SJCRH30 (cell line): Measurements from ENCODE around the gene APBB2. TPM values are rescaled to one million over a fixed set of nuclear protein-coding genes. Genes with fewer than 3 reads are reported as not detected.
"Not testable (repeated sequence)": the region's sequence is repeated elsewhere in the genome, so short reads cannot be mapped to it uniquely, and the experiment has no call there.

Source experiments
- DNase-seq, 2 experiments: peaks; one replicate each; pipeline ENCODE4 v3.0.0-alpha.2; 2015 to 2020
- H3K27ac ChIP-seq: fragments of 250-450 bp; sonication (Bioruptor Pico); 2 replicates; pipeline ENCODE4 v1.5.1; 2020; ENCODE audit warnings: mild to moderate bottlenecking, moderate library complexity
- H3K27me3 ChIP-seq: fragments of 250-450 bp; sonication (Bioruptor Pico); 2 replicates; pipeline ENCODE4 v1.5.1; 2020; ENCODE audit warnings: mild to moderate bottlenecking, moderate library complexity
- H3K36me3 ChIP-seq: fragments of 250-450 bp; sonication (Bioruptor Pico); 2 replicates; pipeline ENCODE4 v1.5.1; 2020; ENCODE audit warnings: mild to moderate bottlenecking, moderate library complexity
- H3K4me1 ChIP-seq: fragments of 250-450 bp; sonication (Bioruptor Pico); 2 replicates; pipeline ENCODE4 v1.5.1; 2020; ENCODE audit warnings: mild to moderate bottlenecking, moderate library complexity
- H3K4me3 ChIP-seq: fragments of 250-450 bp; sonication (Bioruptor Pico); 2 replicates; pipeline ENCODE4 v1.5.1; 2020; ENCODE audit warnings: mild to moderate bottlenecking, moderate library complexity
- H3K9me3 ChIP-seq: fragments of 250-450 bp; sonication (Bioruptor Pico); replicated peaks from 2 replicates; pipeline ENCODE4 v1.5.1; 2020; ENCODE audit warnings: mild to moderate bottlenecking, moderate library complexity
- total RNA-seq: library from RNA; depleted of rRNA; stranded (reverse); fragments of >200 nt; shearing (Covaris generic); gene quantifications from 2 replicates; pipeline ENCODE4 v1.2.3, GENCODE V29; 2014

APBB2 gene
- total RNA-seq, 1 experiment from 2014 or later = 89.7 TPM

DNA sequence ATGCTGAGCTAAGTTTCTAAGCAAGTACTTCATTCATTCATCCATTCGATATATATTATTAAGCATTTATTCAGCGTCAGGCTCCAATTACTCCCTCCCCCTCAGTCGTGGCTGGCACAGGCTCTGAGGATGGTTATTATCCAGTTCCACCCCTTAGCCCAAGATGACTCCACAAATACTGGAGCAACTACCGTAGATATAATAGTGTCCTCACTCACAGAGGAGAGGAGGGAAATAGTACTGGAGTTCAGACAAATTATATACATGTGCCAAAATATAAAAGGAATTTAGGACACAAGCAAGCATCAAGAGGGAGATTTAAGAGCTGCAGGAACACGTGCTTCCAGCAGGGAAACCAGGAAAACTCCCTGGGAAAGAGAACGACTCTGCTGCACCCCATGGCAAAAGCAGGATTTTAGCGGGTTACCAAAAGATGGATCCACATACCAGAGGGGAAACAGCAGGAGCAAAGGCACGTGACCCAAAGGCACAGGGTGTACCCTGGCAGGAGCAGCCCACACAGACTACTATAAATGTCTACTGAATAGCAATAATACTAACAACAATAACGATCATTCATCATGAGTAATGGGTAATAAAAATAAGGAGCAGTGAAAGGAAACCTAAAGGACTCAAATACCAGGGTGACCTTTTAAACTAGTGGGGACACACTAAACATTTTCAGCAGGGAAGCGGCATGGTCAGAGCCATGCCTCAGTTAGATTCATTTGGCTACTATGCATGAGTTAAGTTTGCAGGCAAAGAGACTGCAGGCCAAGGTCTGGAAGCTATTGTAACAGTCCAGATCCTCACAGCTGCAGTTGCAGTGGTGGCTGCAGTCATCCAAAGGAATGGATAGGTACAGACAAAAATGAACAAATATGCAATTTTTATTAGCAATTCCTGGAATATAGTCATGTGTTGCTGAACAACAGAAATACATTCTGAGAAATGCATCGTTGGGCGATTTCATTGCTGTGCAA lies 153.7 kb downstream of the APBB2 start:
- Histone ChIP-seq H3K27ac (no peak overlapping the region), H3K9me3 (0 out of 2 replicates have a peak, but pooled peaks cover 2% of the 10 kb centered on the region), H3K4me3 (no peak overlapping the region), H3K4me1 (no peaks in the 10 kb centered on the region; the same call in none of the 2 replicates), H3K27me3 (no peaks in the 10 kb centered on the region), H3K36me3 (peaks cover 13% of the 10 kb centered on the region; the same call in 1 of the 2 replicates)
- no peak for DNase-seq

DNA sequence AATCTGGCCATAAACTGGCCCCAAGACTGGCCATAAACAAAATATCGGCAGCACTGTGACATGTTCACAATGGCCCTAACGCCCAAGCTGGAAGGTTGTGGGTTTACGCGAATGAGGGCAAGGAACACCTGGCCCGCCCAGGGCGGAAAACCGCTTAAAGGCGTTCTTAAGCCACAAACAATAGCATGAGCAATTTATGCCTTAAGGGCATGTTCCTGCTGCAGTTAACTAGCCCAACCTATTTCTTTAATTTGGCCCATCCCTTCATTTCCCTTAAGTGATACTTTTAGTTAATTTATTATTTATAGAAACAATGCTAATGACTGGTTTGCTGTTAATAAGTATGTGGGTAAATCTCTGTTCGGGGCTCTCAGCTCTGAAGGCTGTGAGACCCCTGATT lies 154.9 kb downstream of the APBB2 start:
- not testable (repeated sequence) for H3K27me3 ChIP-seq

DNA sequence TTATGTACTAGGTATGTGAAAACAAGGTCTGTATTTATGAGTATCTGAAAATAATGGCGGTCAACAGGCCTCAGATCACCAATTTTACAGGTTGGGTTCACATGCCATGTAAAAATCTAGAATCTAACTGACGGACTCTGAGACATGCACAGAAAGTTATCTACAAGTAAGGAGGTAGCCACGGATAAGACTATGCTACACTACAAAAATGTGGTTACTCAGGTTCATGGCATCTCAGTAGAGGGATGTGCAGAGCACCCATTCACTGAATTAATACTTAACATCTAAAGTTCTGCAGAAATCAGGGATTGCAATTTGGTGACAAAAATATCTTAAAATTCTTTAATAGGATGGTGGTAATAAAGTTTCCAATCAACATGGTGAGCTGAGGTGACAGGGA lies 155.9 kb downstream of the APBB2 start:
- Histone ChIP-seq H3K36me3 (peaks cover 13% of the 10 kb centered on the region; the same call in 1 of the 2 replicates), H3K4me1 (no peaks in the 10 kb centered on the region; the same call in none of the 2 replicates), H3K27me3 (no peaks in the 10 kb centered on the region), H3K9me3 (0 out of 2 replicates have a peak, but pooled peaks cover 2% of the 10 kb centered on the region), H3K4me3 (no peak overlapping the region), H3K27ac (no peak overlapping the region)
- DNase-seq = no peak

More for the DNA sequence above, 154.9 kb downstream of the APBB2 start:
- H3K4me3 ChIP-seq, H3K9me3 ChIP-seq, DNase-seq, H3K4me1 ChIP-seq, H3K27ac ChIP-seq: not testable (repeated sequence)
- peaks cover 13% of the 10 kb centered on the region; the same call in 1 of the 2 replicates for H3K36me3 ChIP-seq

DNA sequence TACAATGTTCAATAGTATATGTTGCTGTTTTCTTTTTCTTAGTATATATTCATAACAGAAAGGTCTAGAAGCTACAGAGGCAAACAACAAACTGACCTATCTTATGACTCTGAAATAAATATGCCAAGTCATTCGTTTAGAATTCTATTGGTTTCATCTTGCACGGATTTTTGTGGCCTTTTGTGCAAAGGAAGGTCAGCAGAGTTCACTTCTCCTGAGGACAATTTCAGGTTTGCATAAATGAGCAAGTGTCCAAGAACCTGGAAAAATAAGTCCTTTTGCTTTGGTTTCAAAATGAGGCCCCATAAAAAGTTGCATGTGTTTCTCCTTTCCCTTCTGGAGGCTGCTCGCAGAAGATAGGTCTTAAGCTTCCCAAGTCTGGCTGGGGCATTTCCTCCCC lies 156.9 kb downstream of the APBB2 start:
- H3K36me3 ChIP-seq = peaks cover 13% of the 10 kb centered on the region; the same call in 1 of the 2 replicates
- 0 out of 2 replicates have a peak, but pooled peaks cover 2% of the 10 kb centered on the region for H3K9me3 ChIP-seq
- H3K27ac ChIP-seq = no peak overlapping the region
- H3K4me3 ChIP-seq = no peak overlapping the region
- no peak for DNase-seq
- H3K27me3 ChIP-seq = no peaks in the 10 kb centered on the region
- H3K4me1 ChIP-seq = no peaks in the 10 kb centered on the region; the same call in none of the 2 replicates

DNA sequence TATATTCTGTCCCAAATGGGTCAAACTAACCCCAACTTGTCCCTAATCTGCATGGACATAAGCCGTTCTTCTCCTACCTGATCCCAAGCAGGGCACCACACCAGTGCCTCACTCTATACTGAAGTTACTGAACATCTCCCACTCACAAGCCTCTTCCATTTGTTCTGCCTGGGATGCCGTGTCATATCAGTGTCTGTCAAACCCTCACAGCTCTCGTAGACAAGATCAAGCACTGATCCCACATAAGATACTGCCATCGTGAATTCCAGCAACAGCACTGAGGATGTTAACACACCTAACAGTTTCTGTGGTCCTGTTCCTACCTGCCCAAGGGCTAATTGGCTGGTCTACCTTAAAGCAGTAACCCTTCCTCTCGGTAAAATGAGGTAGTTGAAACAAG lies 162.1 kb downstream of the APBB2 start:
- Histone ChIP-seq H3K27ac (no peak overlapping the region), H3K4me1 (no peaks in the 10 kb centered on the region), H3K36me3 (peaks cover 5% of the 10 kb centered on the region; the same call in 1 of the 2 replicates), H3K4me3 (no peak overlapping the region), H3K9me3 (peaks cover 9% of the 10 kb centered on the region; the same call in 1 of the 2 replicates), H3K27me3 (no peaks in the 10 kb centered on the region)
- DNase-seq = no peak

DNA sequence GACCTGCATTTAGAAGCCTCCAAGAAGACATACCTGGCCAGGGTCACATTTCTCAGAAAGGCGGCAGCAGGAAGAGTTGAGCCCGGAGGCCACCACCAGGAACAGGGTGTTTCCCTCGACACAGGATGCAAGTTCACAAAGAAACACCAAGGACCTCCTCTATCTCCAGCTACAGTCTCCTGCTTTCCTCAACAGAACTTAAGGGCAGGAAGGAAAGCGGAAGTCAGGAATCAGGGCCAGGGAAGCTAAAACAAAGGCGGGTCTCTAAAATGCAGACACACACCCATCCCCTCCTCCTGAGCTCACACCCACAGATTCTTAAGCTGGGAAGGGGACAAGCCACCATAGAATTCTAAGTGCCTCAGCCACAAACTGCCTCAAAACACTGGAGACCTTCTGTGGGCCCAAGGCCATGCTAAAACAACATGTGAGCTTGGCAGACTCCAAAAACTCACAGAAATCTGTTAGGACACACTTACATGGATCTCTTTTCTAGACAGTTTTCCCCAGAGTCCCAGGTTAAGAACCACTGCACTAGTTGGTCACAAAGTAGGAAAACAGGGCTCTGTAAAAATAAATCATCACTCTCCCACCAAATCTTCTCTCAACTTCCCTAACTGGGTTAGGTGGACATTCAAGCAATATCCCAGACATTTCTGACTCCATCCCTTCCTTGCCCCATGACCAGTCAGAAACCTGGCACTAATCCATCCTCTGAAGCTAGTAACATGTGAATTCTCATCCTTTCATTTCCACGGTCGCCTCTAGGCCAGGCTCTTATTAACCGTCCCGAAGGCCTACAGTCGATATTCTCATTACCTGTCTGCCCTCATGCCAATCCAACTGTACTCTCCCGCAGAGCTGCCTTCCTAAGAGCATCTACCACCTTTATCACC lies 163.2 kb downstream of the APBB2 start:
- Histone ChIP-seq H3K27me3 (no peaks in the 10 kb centered on the region), H3K27ac (no peak overlapping the region), H3K4me1 (no peaks in the 10 kb centered on the region), H3K9me3 (peaks cover 7% of the 10 kb centered on the region; the same call in 1 of the 2 replicates), H3K36me3 (0 out of 2 replicates have a peak, but pooled peaks cover 4% of the 10 kb centered on the region), H3K4me3 (no peak overlapping the region)
- DNase-seq = no peak

DNA sequence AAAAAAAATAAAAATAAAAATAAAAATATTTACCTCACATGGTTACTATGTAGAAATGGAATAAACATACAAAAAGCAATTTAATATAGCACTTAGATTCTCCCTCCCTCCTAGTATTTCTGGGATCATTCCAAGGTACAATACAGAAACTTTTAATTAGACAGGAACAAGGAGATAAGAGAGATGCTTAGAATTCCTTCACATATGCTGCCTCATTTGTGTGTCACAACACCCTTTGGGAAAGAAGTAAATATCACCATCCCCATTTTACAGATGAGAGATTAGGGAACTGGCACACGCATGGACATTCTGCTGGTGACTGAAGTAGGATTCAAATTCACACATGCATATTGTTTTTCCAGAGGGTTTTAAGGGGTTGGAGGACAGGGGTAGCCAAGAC lies 164.2 kb downstream of the APBB2 start:
- no peak overlapping the region for H3K4me3 ChIP-seq

DNA sequence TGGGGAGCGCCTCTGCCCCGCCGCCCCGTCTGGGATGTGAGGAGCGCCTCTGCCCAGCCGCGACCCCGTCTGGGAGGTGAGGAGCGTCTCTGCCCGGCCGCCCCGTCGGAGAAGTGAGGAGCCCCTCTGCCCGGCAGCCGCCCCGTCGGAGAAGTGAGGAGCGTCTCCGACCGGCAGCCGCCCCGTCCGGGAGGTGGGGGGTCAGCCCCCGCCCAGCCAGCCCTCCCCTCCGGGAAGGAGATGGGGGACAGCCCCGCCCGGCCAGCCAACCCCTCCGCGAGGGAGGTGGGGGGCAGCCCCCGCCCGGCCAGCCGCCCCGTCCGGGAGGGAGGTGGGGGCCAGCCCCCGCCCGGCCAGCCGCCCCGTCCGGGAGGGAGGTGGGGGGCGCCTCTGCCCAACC lies 165.2 kb downstream of the APBB2 start:
- not testable (repeated sequence) for H3K36me3 ChIP-seq, H3K27me3 ChIP-seq, DNase-seq, H3K27ac ChIP-seq, H3K4me1 ChIP-seq, H3K4me3 ChIP-seq
- peaks cover 18% of the 10 kb centered on the region for H3K9me3 ChIP-seq

More for the DNA sequence above, 164.2 kb downstream of the APBB2 start:
- H3K36me3 ChIP-seq = 0 out of 2 replicates have a peak, but pooled peaks cover 4% of the 10 kb centered on the region
- no peak overlapping the region for H3K27ac ChIP-seq
- peaks cover 14% of the 10 kb centered on the region for H3K9me3 ChIP-seq
- no peak for DNase-seq
- no peaks in the 10 kb centered on the region for H3K27me3 ChIP-seq
- no peaks in the 10 kb centered on the region for H3K4me1 ChIP-seq

DNA sequence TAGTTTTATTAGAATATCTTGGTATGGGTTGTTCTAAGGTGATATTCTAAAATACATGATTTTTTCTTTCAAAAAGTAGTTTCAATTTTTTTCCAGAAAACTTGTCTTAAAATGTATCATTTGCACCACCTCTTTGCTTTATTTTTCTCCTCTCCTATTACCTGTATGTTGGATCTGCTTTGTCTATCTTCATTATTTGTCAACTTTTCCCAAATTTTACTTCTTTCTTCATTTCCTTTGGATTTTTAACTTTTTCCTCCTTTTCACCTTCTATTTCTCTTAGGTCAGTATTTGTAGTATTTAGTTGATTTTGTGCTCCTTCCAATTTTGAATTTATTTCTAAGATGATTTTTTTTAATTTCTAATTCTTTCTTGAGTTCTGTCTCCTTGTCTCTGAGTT lies 169.6 kb downstream of the APBB2 start:
- Histone ChIP-seq H3K27ac (no peak overlapping the region), H3K4me3 (no peak overlapping the region), H3K4me1 (no peaks in the 10 kb centered on the region), H3K9me3 (peaks cover 18% of the 10 kb centered on the region), H3K36me3 (0 out of 2 replicates have a peak, but pooled peaks cover 4% of the 10 kb centered on the region), H3K27me3 (no peaks in the 10 kb centered on the region)
- DNase-seq = no peak

DNA sequence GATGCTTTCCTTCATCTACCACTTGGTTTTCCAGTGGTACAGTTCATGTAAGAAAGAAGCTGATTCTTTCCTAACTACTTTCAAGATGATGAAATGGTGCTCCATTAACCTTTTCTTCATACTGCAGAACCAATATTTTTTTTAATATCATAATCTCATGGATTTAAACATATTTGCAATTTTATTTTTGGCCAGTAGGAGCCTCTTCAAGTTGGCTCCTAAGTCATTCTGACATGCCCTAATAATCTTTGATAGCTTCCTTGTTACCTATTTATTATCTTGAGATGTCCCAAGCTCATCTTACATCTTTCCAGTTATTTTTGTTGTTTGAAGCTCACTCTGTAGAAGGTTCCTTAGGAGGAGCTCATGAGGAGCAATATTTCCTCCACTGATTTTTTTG lies 170.2 kb downstream of the APBB2 start:
- Histone ChIP-seq H3K9me3 (peaks cover 18% of the 10 kb centered on the region), H3K27ac (no peak overlapping the region), H3K4me3 (no peak overlapping the region), H3K4me1 (no peaks in the 10 kb centered on the region), H3K27me3 (no peaks in the 10 kb centered on the region), H3K36me3 (0 out of 2 replicates have a peak, but pooled peaks cover 4% of the 10 kb centered on the region)
- DNase-seq = no peak

DNA sequence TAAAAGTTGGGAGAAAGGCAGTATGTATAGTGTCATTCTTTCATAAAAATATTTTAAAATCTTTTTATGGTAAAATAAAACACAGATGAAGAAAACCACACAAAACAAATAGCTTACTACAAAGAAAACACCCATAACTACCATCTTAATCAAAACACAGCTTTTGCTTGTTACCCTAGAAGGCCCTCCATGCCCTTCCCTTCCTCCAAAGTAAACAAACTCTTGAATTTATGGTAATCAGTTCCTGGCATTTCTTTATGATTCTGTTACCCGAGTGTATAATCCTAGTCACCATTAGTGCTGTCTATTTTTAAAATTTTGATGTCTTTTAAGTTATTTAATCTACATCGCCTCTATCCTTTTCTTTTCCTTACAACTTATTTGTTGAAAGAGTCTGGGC lies 170.9 kb downstream of the APBB2 start:
- no peak overlapping the region for H3K27ac ChIP-seq
- H3K36me3 ChIP-seq = 0 out of 2 replicates have a peak, but pooled peaks cover 4% of the 10 kb centered on the region
- peaks cover 18% of the 10 kb centered on the region for H3K9me3 ChIP-seq
- no peak overlapping the region for H3K4me3 ChIP-seq
- DNase-seq = no peak
- H3K27me3 ChIP-seq = no peaks in the 10 kb centered on the region
- H3K4me1 ChIP-seq = no peaks in the 10 kb centered on the region

DNA sequence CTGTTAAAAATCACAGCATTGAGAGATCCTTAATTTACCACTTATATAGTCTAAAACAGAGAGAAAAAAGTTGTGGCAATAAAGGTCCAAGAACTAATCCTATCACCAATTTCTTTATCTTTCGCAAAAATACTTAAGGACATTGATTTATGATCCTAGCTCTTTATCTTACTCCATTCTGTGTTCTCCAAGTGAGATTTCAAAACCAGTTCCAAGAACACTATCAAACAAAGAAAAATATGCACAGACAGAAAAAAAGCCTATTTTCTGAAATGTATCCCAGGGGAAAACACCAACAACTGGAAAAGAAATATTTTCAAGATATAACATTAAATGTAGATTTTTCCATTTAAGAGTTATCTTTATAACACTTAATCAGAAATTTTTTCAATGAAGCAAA lies 172.8 kb downstream of the APBB2 start:
- no peaks in the 10 kb centered on the region; the same call in 1 of the 2 replicates for H3K36me3 ChIP-seq
- no peak overlapping the region for H3K4me3 ChIP-seq

DNA sequence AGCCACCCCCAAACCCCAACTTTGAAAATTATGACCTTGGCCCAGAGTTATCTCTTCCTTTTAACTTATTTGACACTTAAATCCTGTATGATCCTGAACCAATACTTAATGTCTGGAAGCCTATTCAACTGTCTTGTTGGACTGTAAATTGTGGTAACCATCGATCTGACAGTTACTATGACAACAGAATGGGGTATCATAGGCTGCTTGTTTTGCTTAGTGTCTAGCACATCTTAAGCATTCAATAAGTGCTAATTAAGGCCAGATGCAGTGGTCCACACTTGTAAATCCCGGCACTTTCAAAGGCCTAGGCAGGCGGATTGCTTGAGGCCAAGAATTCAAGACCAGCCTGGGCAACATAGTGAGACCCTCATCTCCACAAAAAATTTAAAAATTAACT lies 175.0 kb downstream of the APBB2 start:
- no peak for DNase-seq
- Histone ChIP-seq H3K36me3 (no peaks in the 10 kb centered on the region; the same call in 1 of the 2 replicates), H3K27me3 (no peaks in the 10 kb centered on the region), H3K4me1 (no peaks in the 10 kb centered on the region), H3K9me3 (no peaks in the 10 kb centered on the region), H3K4me3 (no peak overlapping the region), H3K27ac (no peak overlapping the region)

More for the DNA sequence above, 172.8 kb downstream of the APBB2 start:
- no peak overlapping the region for H3K27ac ChIP-seq
- no peak for DNase-seq
- H3K27me3 ChIP-seq = no peaks in the 10 kb centered on the region
- H3K4me1 ChIP-seq = no peaks in the 10 kb centered on the region
- H3K9me3 ChIP-seq = peaks cover 10% of the 10 kb centered on the region

DNA sequence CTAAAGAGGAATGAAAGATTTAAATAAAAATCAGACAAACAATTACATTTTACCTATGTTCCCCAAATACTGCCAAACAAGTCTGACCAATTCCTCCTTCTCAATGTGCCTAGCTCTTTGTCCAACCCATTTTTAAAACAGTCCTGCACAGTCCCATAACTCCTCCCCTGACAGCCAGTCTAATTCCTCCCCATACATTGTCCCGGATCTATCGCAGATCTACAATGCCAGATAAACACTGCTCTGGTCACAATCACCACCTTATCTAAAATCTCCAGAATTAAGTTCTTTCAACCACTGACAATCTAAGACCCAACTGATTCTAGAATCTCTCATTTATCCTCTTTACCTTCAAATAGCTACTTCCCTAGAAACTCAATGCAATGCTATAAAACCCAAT lies 176.0 kb downstream of the APBB2 start:
- DNase-seq = no peak
- H3K4me3 ChIP-seq = no peak overlapping the region
- H3K9me3 ChIP-seq = no peaks in the 10 kb centered on the region
- H3K4me1 ChIP-seq = no peaks in the 10 kb centered on the region
- H3K27me3 ChIP-seq = no peaks in the 10 kb centered on the region
- no peaks in the 10 kb centered on the region; the same call in 1 of the 2 replicates for H3K36me3 ChIP-seq
- H3K27ac ChIP-seq = no peak overlapping the region
